ENCODE results near the gene TIMM13.

DNA sequence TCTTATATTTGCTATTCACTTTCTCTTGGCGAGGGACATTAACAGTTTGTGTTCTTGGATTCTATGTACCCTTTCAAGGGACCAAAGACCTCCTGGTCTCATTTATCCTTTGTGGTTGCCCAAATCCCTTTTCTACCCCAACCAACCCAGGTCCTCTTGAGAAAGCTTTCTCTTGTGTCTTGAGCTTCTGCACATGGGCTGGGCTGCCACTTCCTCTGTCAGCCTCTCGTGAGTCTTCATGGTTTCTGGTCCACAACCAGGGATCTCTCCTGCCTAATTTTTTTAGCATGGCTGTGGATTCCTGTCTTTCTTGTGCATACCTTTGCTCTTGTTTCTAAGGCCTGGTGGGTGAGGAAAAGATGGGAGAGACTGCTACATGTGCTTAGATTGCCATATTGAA is 14.9 kb downstream of the TIMM13 start:
- TF ChIP-seq GATA2 (IDR thresholded peaks at IDR 0.05; ENCODE audit: low read depth, low read length), result no peak
- no peak for TF ChIP-seq GATA3 (IDR thresholded peaks at IDR 0.05; ENCODE audit: low read depth, low read length)

Data from SH-SY5Y (cell line).